H1 (cell line): ENCODE measurements around the gene SMARCD2. TPM values are rescaled to one million over a fixed set of nuclear protein-coding genes. Genes with fewer than 3 reads are reported as not detected.

ENCODE experiments used
- HDAC2 ChIP-seq, 2 experiments: fragments of 300-600 bp in 1 of 2; sonication (generic) in 1 of 2; IDR thresholded peaks; 2 replicates each; pipeline ENCODE4 v1.6.1; 2011 to 2012; ENCODE audit warnings: low read depth in 2 of 2, low read length in 2 of 2, mild to moderate bottlenecking in 2 of 2, moderate library complexity in 2 of 2, borderline replicate concordance in 1 of 2, inconsistent platforms in 1 of 2
- polyA plus RNA-seq, 7 experiments: library from polyadenylated mRNA; depleted of rRNA in 3 of 7; stranded (reverse) in 5 of 7; unstranded in 2 of 7; fragments of >200 nt in 5 of 7; fragments of 200-250 nt in 2 of 7; gene quantifications; 1 replicate in 5 of 7; 2 replicates in 1 of 7; 4 replicates in 1 of 7; pipeline versions ENCODE4 v1.2.1 to v1.2.3, GENCODE V29; 2011 to 2013; ENCODE audit warnings: missing spikeins in 2 of 7, mixed read lengths in 2 of 7
- total RNA-seq: library from RNA; stranded (reverse); fragmentation: NEBNext Ultra II Directional; extraction: Animal tissue kit (Norgen Biotek cat#: 25700); gene quantifications from 2 replicates; pipeline ENCODE4 v1.2.1, GENCODE V29; 2021
- TF ChIP-seq, protein P1 (sequence below): IDR thresholded peaks from 2 replicates; pipeline ENCODE4 v1.6.1; 2012; ENCODE audit warnings: inconsistent platforms

The SMARCD2 gene
- total and polyA plus RNA-seq, 2 of the 8 experiments (the other 6 are each of a cell fraction or from before 2014, with no cell fraction given), result 90.0 to 92.2 TPM

GRCh38 chr17:63837480-63837879 is 5.0 kb downstream of the SMARCD2 start (continued):
- TF ChIP-seq HDAC2 (IDR thresholded peaks at IDR 0.05; ENCODE audit: borderline replicate concordance in 1 of 2, low read depth in 2 of 2, low read length in 2 of 2), result no peak
- TF ChIP-seq, protein P1, sequence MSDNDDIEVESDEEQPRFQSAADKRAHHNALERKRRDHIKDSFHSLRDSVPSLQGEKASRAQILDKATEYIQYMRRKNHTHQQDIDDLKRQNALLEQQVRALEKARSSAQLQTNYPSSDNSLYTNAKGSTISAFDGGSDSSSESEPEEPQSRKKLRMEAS, result no peak
- TF ChIP-seq, all 59 proteins: peak for 0
